Vagina (tissue), 2 donors: Measurements from ENCODE around the gene GADD45B. TPM values are rescaled to one million over a fixed set of nuclear protein-coding genes. Genes with fewer than 3 reads are reported as not detected.

Experiments used
- DNase-seq, 2 donors: peaks; one replicate each; pipeline ENCODE4 v3.0.0-alpha.2; 2017; ENCODE audit errors: extremely low spot score in 2 of 2
- H3K27ac ChIP-seq: fragments of 200-600 bp; sonication (generic); one replicate; pipeline ENCODE4 v1.5.1; 2019
- H3K27me3 ChIP-seq: fragments of 200-600 bp; sonication (generic); one replicate; pipeline ENCODE4 v1.5.1; 2019
- H3K36me3 ChIP-seq, 2 donors: fragments of 200-600 bp; sonication (generic); one replicate each; pipeline ENCODE4 v1.5.1; 2017 to 2019
- H3K4me1 ChIP-seq: fragments of 200-600 bp; sonication (generic); one replicate; pipeline ENCODE4 v1.5.1; 2019
- H3K4me3 ChIP-seq, 2 donors: fragments of 200-600 bp; sonication (generic); 1 replicate in 1 of 2; 2 replicates in 1 of 2; pipeline ENCODE4 v1.5.1; 2016 to 2019
- H3K9me3 ChIP-seq: fragments of 200-600 bp; sonication (generic); one replicate; pipeline ENCODE4 v1.5.1; 2019
- CTCF ChIP-seq, 3 experiments: fragments of 450-650 bp in 2 of 3; fragments of 200-600 bp in 1 of 3; sonication (generic) in 1 of 3; IDR thresholded peaks; one replicate each; pipeline ENCODE4 v1.5.1; 2017 to 2019; ENCODE audit warnings: antibody characterized with exemption in 3 of 3, mild to moderate bottlenecking in 2 of 3, moderate library complexity in 2 of 3
- POLR2A ChIP-seq, 2 donors: fragments of 450-650 bp; IDR thresholded peaks; one replicate each; pipeline ENCODE4 v1.6.1; 2017; ENCODE audit warnings: antibody characterized with exemption in 2 of 2, mild to moderate bottlenecking in 2 of 2, moderate library complexity in 2 of 2
- POLR2AphosphoS5 ChIP-seq, 2 donors: sonication (generic); formaldehyde crosslinking; IDR thresholded peaks; one replicate each; pipeline ENCODE4 v1.9.0; 2017; ENCODE audit warnings: antibody characterized with exemption in 2 of 2, mild to moderate bottlenecking in 2 of 2, low read depth in 1 of 2; ENCODE audit not compliant: insufficient read depth in 1 of 2
- intact Hi-C: fragments of 100-400 bp; cut with DNase I; formaldehyde crosslinking; loops from one replicate; pipeline ENCODE4 v1.15.1; 2023
- total RNA-seq: library from RNA; depleted of rRNA; stranded (reverse); fragments of >200 nt; gene quantifications from one replicate; pipeline ENCODE4 v1.2.3, GENCODE V29; 2016

Gene GADD45B
- total RNA-seq, 1 donor from 2014 or later: 181 TPM

- Histone ChIP-seq H3K27ac (no peak overlapping the region), H3K27me3 (no peaks in the 10 kb centered on the region), H3K4me1 (peaks cover 1% of the 10 kb centered on the region), H3K36me3 (peaks cover 0 to 29% of the 10 kb centered on the region in 2 donors), H3K4me3 (no peak overlapping the region), H3K9me3 (no peaks in the 10 kb centered on the region)
- no peak for TF ChIP-seq POLR2A (IDR thresholded peaks at IDR 0.05)
- TF ChIP-seq POLR2AphosphoS5 (IDR thresholded peaks at IDR 0.05; ENCODE audit: insufficient read depth in 1 of 2, low read depth in 1 of 2): no peak
- TF ChIP-seq CTCF (IDR thresholded peaks at IDR 0.05): no peak
- intact Hi-C loops: no loop called here
- DNase-seq: no peak
Measured at GRCh38 chr19:2433854-2434253, 42.1 kb upstream of the GADD45B start.

GRCh38 chr19:2434267-2434666 lies 41.7 kb upstream of the GADD45B start:
- TF ChIP-seq POLR2AphosphoS5 (IDR thresholded peaks at IDR 0.05; ENCODE audit: insufficient read depth in 1 of 2, low read depth in 1 of 2): no peak
- TF ChIP-seq CTCF (IDR thresholded peaks at IDR 0.05): no peak
- no peak for TF ChIP-seq POLR2A (IDR thresholded peaks at IDR 0.05)
- intact Hi-C loops: no loop called here
- H3K27ac ChIP-seq: no peak overlapping the region
- H3K4me1 ChIP-seq: no peaks in the 10 kb centered on the region
- no peak overlapping the region for H3K4me3 ChIP-seq
- no peaks in the 10 kb centered on the region for H3K27me3 ChIP-seq
- H3K9me3 ChIP-seq: no peaks in the 10 kb centered on the region
- DNase-seq: no peak
- peaks cover 0 to 29% of the 10 kb centered on the region in 2 donors for H3K36me3 ChIP-seq

- intact Hi-C loops: no loop called here
- Histone ChIP-seq H3K9me3 (no peaks in the 10 kb centered on the region), H3K27me3 (no peaks in the 10 kb centered on the region), H3K4me1 (no peaks in the 10 kb centered on the region), H3K36me3 (peaks cover 0 to 29% of the 10 kb centered on the region in 2 donors), H3K4me3 (no peak overlapping the region), H3K27ac (no peak overlapping the region)
- TF ChIP-seq CTCF (IDR thresholded peaks at IDR 0.05) (no peak), POLR2AphosphoS5 (IDR thresholded peaks at IDR 0.05; ENCODE audit: insufficient read depth in 1 of 2, low read depth in 1 of 2) (no peak), POLR2A (IDR thresholded peaks at IDR 0.05) (no peak)
- DNase-seq: no peak
Measured at GRCh38 chr19:2434721-2435265, 41.1 kb upstream of the GADD45B start.

- H3K27me3 ChIP-seq: no peaks in the 10 kb centered on the region
- H3K9me3 ChIP-seq: no peaks in the 10 kb centered on the region
- H3K27ac ChIP-seq: no peak overlapping the region
- no peak overlapping the region for H3K4me3 ChIP-seq
- H3K4me1 ChIP-seq: no peaks in the 10 kb centered on the region
- peaks cover 0 to 24% of the 10 kb centered on the region in 2 donors for H3K36me3 ChIP-seq
- TF ChIP-seq POLR2AphosphoS5 (IDR thresholded peaks at IDR 0.05; ENCODE audit: insufficient read depth in 1 of 2, low read depth in 1 of 2): no peak
- no peak for TF ChIP-seq CTCF (IDR thresholded peaks at IDR 0.05)
- no peak for TF ChIP-seq POLR2A (IDR thresholded peaks at IDR 0.05)
- no peak for DNase-seq
- intact Hi-C loops: no loop called here
Measured at GRCh38 chr19:2436384-2436783, 39.5 kb upstream of the GADD45B start.

- Histone ChIP-seq H3K27ac (no peak overlapping the region), H3K4me3 (no peak overlapping the region), H3K9me3 (no peaks in the 10 kb centered on the region), H3K36me3 (peaks cover 0 to 30% of the 10 kb centered on the region in 2 donors), H3K4me1 (no peaks in the 10 kb centered on the region), H3K27me3 (no peaks in the 10 kb centered on the region)
- DNase-seq: no peak
- intact Hi-C loops: no loop called here
- TF ChIP-seq CTCF (IDR thresholded peaks at IDR 0.05): no peak
- no peak for TF ChIP-seq POLR2AphosphoS5 (IDR thresholded peaks at IDR 0.05; ENCODE audit: insufficient read depth in 1 of 2, low read depth in 1 of 2)
- TF ChIP-seq POLR2A (IDR thresholded peaks at IDR 0.05): no peak
Measured at GRCh38 chr19:2436926-2437325, 39.0 kb upstream of the GADD45B start.
